ENCODE measurements around the gene DACH1.
A peak's percentile ranks its signal among the peaks of the same experiment; 100 is the strongest.
"Not testable (repeated sequence)": the region's sequence is repeated elsewhere in the genome, so short reads cannot be mapped to it uniquely, and the experiment has no call there.

DACH1 gene

GRCh38 chr13:71867131-71867814, at the start of gene DACH1:
DACH1 (minus strand) TSS chr13:71867204.
- no peak for DNase-seq

GRCh38 chr13:71913717-71914116, 46.7 kb upstream of the DACH1 start:
- no peak for DNase-seq

- no peak for DNase-seq
Observed at GRCh38 chr13:71912524-71912923, 45.5 kb upstream of the DACH1 start.

GRCh38 chr13:71906448-71906847, 39.4 kb upstream of the DACH1 start:
- DNase-seq, result no peak

GRCh38 chr13:71902676-71903075, 35.7 kb upstream of the DACH1 start:
- no peak for DNase-seq

GRCh38 chr13:71893506-71893905, 26.5 kb upstream of the DACH1 start:
- not testable (repeated sequence) for DNase-seq

- no peak for DNase-seq
Observed at GRCh38 chr13:71886880-71887279, 19.9 kb upstream of the DACH1 start.

- DNase-seq, result no peak
Observed at GRCh38 chr13:71882120-71882519, 15.1 kb upstream of the DACH1 start.

GRCh38 chr13:71880753-71881541, 13.9 kb upstream of the DACH1 start:
- DNase-seq, result no peak

GRCh38 chr13:71879808-71880344, 12.9 kb upstream of the DACH1 start:
- no peak for DNase-seq

GRCh38 chr13:71879129-71879535, 12.1 kb upstream of the DACH1 start:
- peak; percentile 12 for DNase-seq

GRCh38 chr13:71877256-71877653, 10.3 kb upstream of the DACH1 start:
- DNase-seq, result no peak

GRCh38 chr13:71876648-71877255, 9.7 kb upstream of the DACH1 start:
- DNase-seq, result no peak

GRCh38 chr13:71875823-71876222, 8.8 kb upstream of the DACH1 start:
- DNase-seq, result no peak

GRCh38 chr13:71874458-71874857, 7.5 kb upstream of the DACH1 start:
- DNase-seq, result no peak

GRCh38 chr13:71873418-71874247, 6.6 kb upstream of the DACH1 start:
- no peak for DNase-seq

GRCh38 chr13:71871844-71872243, 4.8 kb upstream of the DACH1 start:
- no peak for DNase-seq

- DNase-seq, result no peak
Observed at GRCh38 chr13:71871176-71871754, 4.3 kb upstream of the DACH1 start.

- no peak for DNase-seq
Observed at GRCh38 chr13:71870100-71870499, 3.1 kb upstream of the DACH1 start.

- DNase-seq, result no peak
Observed at GRCh38 chr13:71869274-71869673, 2.3 kb upstream of the DACH1 start.

GRCh38 chr13:71866335-71867130, 471 bp downstream of the DACH1 start:
- no peak for DNase-seq
